Spleen (tissue), 11 donors: ENCODE data around the gene PPIL6. TPM values are rescaled to one million over a fixed set of nuclear protein-coding genes. Genes with fewer than 3 reads are reported as not detected.

Experiments used
- DNase-seq: peaks from one replicate; pipeline ENCODE4 v3.0.0-alpha.2; 2020
- H3K27ac ChIP-seq, 8 donors: fragments of 200-600 bp; sonication (generic) in 7 of 8; 1 replicate in 4 of 8; 2 replicates in 4 of 8; pipeline versions ENCODE4 v1.5.0 to v1.8.0; 2016 to 2021; ENCODE audit warnings: inconsistent platforms in 4 of 8, mild to moderate bottlenecking in 4 of 8, moderate library complexity in 1 of 8
- H3K27me3 ChIP-seq, 7 donors: fragments of 200-600 bp; sonication (generic) in 6 of 7; replicated peaks in 1 of 7; 1 replicate in 4 of 7; 2 replicates in 3 of 7; pipeline versions ENCODE4 v1.5.0 to v1.8.0; 2016 to 2021; ENCODE audit warnings: inconsistent platforms in 3 of 7, mild to moderate bottlenecking in 1 of 7
- H3K36me3 ChIP-seq, 6 donors: fragments of 200-600 bp; sonication (generic) in 5 of 6; 1 replicate in 4 of 6; 2 replicates in 2 of 6; pipeline versions ENCODE4 v1.5.0 to v1.8.0; 2016 to 2021; ENCODE audit warnings: inconsistent platforms in 2 of 6
- H3K4me1 ChIP-seq, 6 donors: fragments of 200-600 bp; sonication (generic) in 5 of 6; 1 replicate in 3 of 6; 2 replicates in 3 of 6; pipeline versions ENCODE4 v1.5.0 to v1.8.0; 2016 to 2021; ENCODE audit warnings: inconsistent platforms in 3 of 6
- H3K4me3 ChIP-seq, 8 donors: fragments of 200-600 bp; sonication (generic) in 7 of 8; 1 replicate in 4 of 8; 2 replicates in 4 of 8; pipeline versions ENCODE4 v1.5.0 to v1.8.0; 2016 to 2021; ENCODE audit warnings: inconsistent platforms in 4 of 8, mild to moderate bottlenecking in 4 of 8, moderate library complexity in 2 of 8
- H3K9me3 ChIP-seq, 8 donors: fragments of 200-600 bp; sonication (generic) in 7 of 8; 1 replicate in 4 of 8; 2 replicates in 4 of 8; pipeline versions ENCODE4 v1.5.0 to v1.8.0; 2016 to 2021; ENCODE audit warnings: inconsistent platforms in 4 of 8
- CTCF ChIP-seq, 11 experiments: fragments of 200-600 bp in 7 of 11; fragments of 450-650 bp in 4 of 11; sonication (generic) in 4 of 11; IDR thresholded peaks in 8 of 11; conservative IDR thresholded peaks in 3 of 11; 1 replicate in 7 of 11; 2 replicates in 4 of 11; pipeline versions ENCODE4 v1.4.0 to v1.8.0; 2016 to 2021; ENCODE audit warnings: antibody characterized with exemption in 11 of 11, inconsistent platforms in 4 of 11, mild to moderate bottlenecking in 1 of 11
- POLR2A ChIP-seq, 3 donors: fragments of 450-650 bp; IDR thresholded peaks; one replicate each; pipeline ENCODE4 v1.5.1; 2017; ENCODE audit warnings: antibody characterized with exemption in 3 of 3, mild to moderate bottlenecking in 1 of 3
- POLR2AphosphoS5 ChIP-seq, 3 donors: sonication (generic); formaldehyde crosslinking; IDR thresholded peaks; one replicate each; pipeline ENCODE4 v1.5.1; 2017; ENCODE audit warnings: antibody characterized with exemption in 3 of 3
- WGBS, 5 donors: extraction: QIAGEN DNeasy Blood & Tissue Kit in 3 of 5; methylation state at CpG; one replicate each; pipeline versions ENCODE4 v1.1.5 to v1.1.7; 2013 to 2018; 5-methylcytosine and 5-hydroxymethylcytosine counted together
- intact Hi-C: fragments of 100-400 bp; cut with DNase I; formaldehyde crosslinking; loops from one replicate; pipeline ENCODE4 v1.15.0; 2023; ENCODE audit warnings: low total_unique reads
- polyA plus RNA-seq, 3 donors: library from polyadenylated mRNA; stranded (reverse); fragments of 200-250 nt; gene quantifications; one replicate each; pipeline ENCODE4 v1.2.1, GENCODE V29; 2013
- total RNA-seq, 7 donors: library from RNA; depleted of rRNA in 3 of 7; stranded (reverse); fragments of >200 nt in 3 of 7; fragmentation: NEBNext Ultra II Directional in 4 of 7; extraction: Animal tissue kit (Norgen Biotek cat#: 25700) in 4 of 7; gene quantifications; one replicate each; pipeline versions ENCODE4 v1.1.0 to v1.2.1, GENCODE V29; 2016 to 2021
- donor health status: healthy with polysubstance abuse.
- donor health status: DM: no; HTN: no; CAD: no; lungs with moderate emphysema.
- donor health status: DM: no; HTN: no; CAD: no.
- donor health status: Bipolar disorder and iron deficiency.
- donor health status: healthy.
- donor health status: DM: no; HTN: no; CAD: no.
- donor health status: DM: yes; HTN: yes; CAD: no.

Gene PPIL6
- total and polyA plus RNA-seq, 10 donors, result 0.13 to 4.8 (median 0.78) TPM

- DNase-seq, result no peak
Measured at GRCh38 chr6:109480993-109481480, 40.6 kb upstream of the PPIL6 start.

GRCh38 chr6:109478841-109479624, 38.6 kb upstream of the PPIL6 start:
- H3K36me3 ChIP-seq, result peaks cover 0 to 77% (median 36%) of the 10 kb centered on the region in 6 donors
- intact Hi-C loops, result no loop called here
- TF ChIP-seq POLR2A (IDR thresholded peaks at IDR 0.05) (no peak), POLR2AphosphoS5 (IDR thresholded peaks at IDR 0.05) (no peak), CTCF (IDR thresholded peaks at IDR 0.05 in 8 of 11, conservative IDR thresholded peaks at IDR 0.05 in 3 of 11) (no peak)
- H3K4me1 ChIP-seq, result peaks cover 42 to 83% (median 72%) of the 10 kb centered on the region in 6 donors
- H3K4me3 ChIP-seq, result peak overlapping the region in 4 of 8 donors; percentile 7 to 90 (median 62)
- no peaks in the 10 kb centered on the region for H3K27me3 ChIP-seq
- no peak for DNase-seq
- WGBS, 5 donors, result 67 to 92% (median 81%) methylated on average over 5 of the region's 5 CpGs
- H3K27ac ChIP-seq, result peak overlapping the region in 2 of 8 donors; percentile 9 to 56
- no peaks in the 10 kb centered on the region for H3K9me3 ChIP-seq

More at GRCh38 chr6:109480993-109481480, 40.6 kb upstream of the PPIL6 start:
- 87 to 95% (median 91%) methylated on average over 7 of the region's 7 CpGs for WGBS, 5 donors
- no peaks in the 10 kb centered on the region for H3K9me3 ChIP-seq
- peaks cover 42 to 75% (median 72%) of the 10 kb centered on the region in 6 donors for H3K4me1 ChIP-seq
- no peaks in the 10 kb centered on the region for H3K27me3 ChIP-seq
- H3K36me3 ChIP-seq, result peaks cover 0 to 57% (median 16%) of the 10 kb centered on the region in 6 donors
- peak overlapping the region in 4 of 8 donors; percentile 5 to 90 (median 62) for H3K4me3 ChIP-seq
- TF ChIP-seq CTCF (IDR thresholded peaks at IDR 0.05 in 8 of 11, conservative IDR thresholded peaks at IDR 0.05 in 3 of 11) (no peak), POLR2A (IDR thresholded peaks at IDR 0.05) (no peak), POLR2AphosphoS5 (IDR thresholded peaks at IDR 0.05) (no peak)
- H3K27ac ChIP-seq, result no peak overlapping the region
- intact Hi-C loops, result no loop called here

- WGBS, 5 donors, result 82 to 95% (median 89%) methylated on average over 9 of the region's 9 CpGs
- peak overlapping the region in 3 of 8 donors; percentile 34 to 90 (median 89) for H3K4me3 ChIP-seq
- DNase-seq, result no peak
- H3K27me3 ChIP-seq, result no peaks in the 10 kb centered on the region
- no peaks in the 10 kb centered on the region for H3K9me3 ChIP-seq
- TF ChIP-seq CTCF (IDR thresholded peaks at IDR 0.05 in 8 of 11, conservative IDR thresholded peaks at IDR 0.05 in 3 of 11), result no peak
- no peak for TF ChIP-seq POLR2AphosphoS5 (IDR thresholded peaks at IDR 0.05)
- no peak for TF ChIP-seq POLR2A (IDR thresholded peaks at IDR 0.05)
- H3K36me3 ChIP-seq, result peaks cover 0 to 84% (median 43%) of the 10 kb centered on the region in 6 donors
- intact Hi-C loops, result no loop called here
- H3K4me1 ChIP-seq, result peaks cover 42 to 81% (median 68%) of the 10 kb centered on the region in 6 donors
- H3K27ac ChIP-seq, result peak overlapping the region in 1 of 8 donors; percentile 22
Measured at GRCh38 chr6:109478222-109478805, 37.9 kb upstream of the PPIL6 start.

GRCh38 chr6:109477725-109478124, 37.3 kb upstream of the PPIL6 start:
- Histone ChIP-seq H3K4me1 (peaks cover 42 to 87% (median 73%) of the 10 kb centered on the region in 6 donors), H3K9me3 (no peaks in the 10 kb centered on the region), H3K4me3 (peak overlapping the region in 1 of 8 donors; percentile 90), H3K27ac (peak overlapping the region in 2 of 8 donors; percentile 6 to 21), H3K27me3 (no peaks in the 10 kb centered on the region), H3K36me3 (peaks cover 0 to 90% (median 49%) of the 10 kb centered on the region in 6 donors)
- no peak for DNase-seq
- WGBS, 5 donors, result 75 to 87% (median 78%) methylated on average over 2 of the region's 2 CpGs
- TF ChIP-seq POLR2A (IDR thresholded peaks at IDR 0.05) (no peak), POLR2AphosphoS5 (IDR thresholded peaks at IDR 0.05) (no peak), CTCF (IDR thresholded peaks at IDR 0.05 in 8 of 11, conservative IDR thresholded peaks at IDR 0.05 in 3 of 11) (no peak)
- intact Hi-C loops, result no loop called here
